ENCODE results near the gene ITPRIP.

The ITPRIP gene, protein sequence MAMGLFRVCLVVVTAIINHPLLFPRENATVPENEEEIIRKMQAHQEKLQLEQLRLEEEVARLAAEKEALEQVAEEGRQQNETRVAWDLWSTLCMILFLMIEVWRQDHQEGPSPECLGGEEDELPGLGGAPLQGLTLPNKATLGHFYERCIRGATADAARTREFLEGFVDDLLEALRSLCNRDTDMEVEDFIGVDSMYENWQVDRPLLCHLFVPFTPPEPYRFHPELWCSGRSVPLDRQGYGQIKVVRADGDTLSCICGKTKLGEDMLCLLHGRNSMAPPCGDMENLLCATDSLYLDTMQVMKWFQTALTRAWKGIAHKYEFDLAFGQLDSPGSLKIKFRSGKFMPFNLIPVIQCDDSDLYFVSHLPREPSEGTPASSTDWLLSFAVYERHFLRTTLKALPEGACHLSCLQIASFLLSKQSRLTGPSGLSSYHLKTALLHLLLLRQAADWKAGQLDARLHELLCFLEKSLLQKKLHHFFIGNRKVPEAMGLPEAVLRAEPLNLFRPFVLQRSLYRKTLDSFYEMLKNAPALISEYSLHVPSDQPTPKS

DNA sequence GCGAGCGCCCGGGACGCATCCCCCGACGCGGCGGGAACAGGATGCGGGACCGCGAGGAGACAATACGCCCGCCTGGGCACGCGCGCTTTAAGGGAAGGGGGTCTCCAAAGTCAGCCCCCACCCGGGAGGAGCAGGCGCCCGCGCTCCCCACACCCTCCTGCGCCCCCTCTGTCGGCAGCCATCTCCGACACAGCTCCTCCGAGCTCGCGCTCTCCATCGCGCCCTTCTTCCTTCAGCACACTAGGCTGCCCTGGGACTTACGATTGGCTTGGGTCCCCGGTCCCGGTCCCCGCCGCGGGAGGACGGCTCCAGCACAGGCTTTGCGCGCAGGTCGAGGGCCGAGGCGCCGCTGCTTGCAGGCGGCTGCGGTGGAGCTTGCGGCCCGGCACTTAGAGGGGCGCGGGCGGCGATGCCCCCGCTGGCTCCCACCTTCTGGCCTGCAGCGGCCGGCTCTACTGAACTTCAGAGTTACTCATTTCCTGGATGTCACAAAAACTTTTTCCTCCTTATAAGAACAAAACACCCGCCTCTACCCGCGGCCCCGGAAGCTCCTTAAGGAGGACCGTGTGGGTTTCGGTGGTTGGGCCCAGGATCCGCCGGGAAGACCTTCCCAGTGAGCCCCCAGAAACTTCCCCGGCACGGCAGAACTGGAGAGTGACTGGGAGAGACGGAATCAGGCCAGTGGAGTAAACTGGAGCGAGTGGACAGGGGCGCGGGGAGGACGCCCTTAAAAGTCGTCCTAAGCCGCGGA lies at the start of gene ITPRIP:
Gene ITPRIP (minus strand): TSS at position 481 of the 751 bp plus-strand sequence. CDS start 22,414 bp downstream, outside the sequence.
- FAIRE-seq = no peak

DNA sequence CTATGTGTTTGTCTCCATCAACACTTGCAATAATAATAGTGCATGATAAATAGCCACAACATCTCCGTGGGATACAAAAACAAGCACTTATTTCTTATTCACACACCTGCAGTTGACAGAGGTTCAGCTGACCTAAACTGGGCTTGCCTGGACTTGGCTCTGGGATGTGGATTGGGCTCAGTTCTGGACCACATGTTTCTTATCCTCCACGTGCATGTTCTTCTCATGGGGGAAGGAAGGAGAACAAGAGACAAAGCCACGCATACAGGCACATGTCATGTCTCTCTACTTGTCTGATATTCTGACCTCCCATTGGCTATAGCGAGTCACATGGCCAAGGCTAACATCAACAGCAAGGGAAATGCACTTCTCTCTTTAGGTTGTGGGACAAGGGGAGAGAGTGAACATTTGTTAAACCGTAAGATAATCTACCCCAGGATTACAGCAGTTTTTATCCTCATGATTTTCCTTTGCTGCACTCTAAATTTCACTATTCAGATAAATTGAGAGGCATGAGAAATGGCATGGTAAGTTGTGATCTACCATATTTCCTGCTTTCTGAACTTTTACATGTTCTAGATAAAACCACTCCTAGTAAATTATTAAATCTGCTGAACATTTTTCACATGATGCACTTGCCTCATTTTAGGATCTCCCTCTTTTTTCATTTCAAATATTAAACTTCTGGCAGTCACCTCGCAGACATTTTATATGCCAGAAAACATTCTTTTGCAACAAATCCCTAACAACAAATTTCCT lies 49.0 kb upstream of the ITPRIP start:
- no peak for FAIRE-seq

DNA sequence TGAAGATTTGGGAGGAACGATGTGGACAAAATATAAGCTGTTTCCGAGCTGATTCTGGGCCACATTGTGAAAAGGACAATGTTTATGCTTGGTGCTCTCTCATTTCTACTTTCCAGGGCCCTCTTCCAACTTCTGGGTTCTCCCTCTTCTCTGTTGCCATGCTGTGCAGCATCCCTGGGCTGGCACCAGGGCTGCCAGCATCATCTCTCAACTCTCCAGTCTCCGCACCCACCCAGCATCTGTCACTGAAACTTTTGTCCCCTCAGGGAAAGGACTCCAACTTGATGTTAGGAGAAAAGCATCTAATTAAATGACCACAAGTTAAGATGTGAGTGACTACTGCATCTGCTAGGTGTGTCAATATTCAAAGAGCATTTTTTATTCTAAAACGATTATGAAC lies 42.1 kb upstream of the ITPRIP start:
- FAIRE-seq = no peak

DNA sequence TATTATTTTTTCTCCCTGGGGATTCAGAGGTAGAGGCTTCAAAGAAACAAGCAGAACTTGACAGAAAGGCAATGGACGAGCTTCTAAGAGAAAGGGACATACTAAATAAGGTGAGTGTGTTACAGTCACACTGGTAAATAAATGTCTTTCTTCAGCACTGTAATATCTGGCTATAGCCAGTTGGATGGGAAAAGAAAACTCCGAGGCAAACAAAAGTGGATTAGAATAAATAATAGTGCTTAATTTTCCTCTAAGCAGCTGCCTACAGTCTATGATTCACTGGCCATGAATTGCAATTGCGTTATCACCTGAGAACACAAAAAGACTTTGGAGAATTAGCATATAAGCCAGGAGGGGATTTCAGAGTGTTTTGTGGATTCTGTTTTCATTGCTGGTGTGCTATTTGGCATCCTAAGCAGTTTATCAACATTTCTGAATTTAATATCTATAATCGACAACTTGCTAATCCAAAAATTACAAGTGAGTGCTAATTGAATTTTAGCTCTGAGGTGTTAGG lies 38.6 kb upstream of the ITPRIP start:
- no peak for FAIRE-seq

DNA sequence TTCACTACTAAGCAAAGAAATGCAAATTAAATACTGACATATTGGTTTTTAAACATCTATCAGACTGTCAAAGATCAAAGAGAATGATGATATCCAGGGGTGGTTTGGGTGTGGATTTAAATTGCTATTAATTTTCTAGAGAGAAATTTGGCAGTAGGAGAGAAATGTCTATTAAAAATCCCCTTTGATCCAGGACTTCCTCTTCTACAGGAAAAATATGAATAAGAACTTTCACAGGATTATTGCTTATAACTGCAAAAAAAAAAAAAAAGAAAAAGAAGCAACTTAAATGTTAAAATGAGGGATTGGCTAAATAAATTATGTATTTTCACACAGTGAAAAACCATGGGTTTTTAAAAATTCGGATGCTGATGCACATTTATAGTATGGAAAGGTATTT lies 36.3 kb upstream of the ITPRIP start:
- no peak for FAIRE-seq

DNA sequence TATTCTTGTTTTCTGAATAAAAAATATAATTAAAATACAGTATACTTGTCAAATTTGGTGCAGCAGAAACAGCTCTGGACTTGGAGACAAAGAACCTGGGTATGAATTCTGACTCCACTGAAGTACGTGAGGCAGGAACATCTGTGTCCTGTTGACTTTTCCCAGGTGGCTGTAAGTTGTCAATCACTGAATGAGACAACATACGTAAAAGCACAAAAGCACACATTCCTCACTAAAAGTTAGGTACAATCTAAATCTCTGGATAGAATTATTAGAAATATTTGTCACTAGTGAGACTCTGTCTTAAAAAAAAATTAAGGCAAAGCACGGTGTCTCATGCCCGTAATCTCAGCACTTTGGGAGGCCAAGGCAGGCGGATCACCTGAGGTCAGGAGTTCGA lies 33.5 kb upstream of the ITPRIP start:
- FAIRE-seq = no peak

DNA sequence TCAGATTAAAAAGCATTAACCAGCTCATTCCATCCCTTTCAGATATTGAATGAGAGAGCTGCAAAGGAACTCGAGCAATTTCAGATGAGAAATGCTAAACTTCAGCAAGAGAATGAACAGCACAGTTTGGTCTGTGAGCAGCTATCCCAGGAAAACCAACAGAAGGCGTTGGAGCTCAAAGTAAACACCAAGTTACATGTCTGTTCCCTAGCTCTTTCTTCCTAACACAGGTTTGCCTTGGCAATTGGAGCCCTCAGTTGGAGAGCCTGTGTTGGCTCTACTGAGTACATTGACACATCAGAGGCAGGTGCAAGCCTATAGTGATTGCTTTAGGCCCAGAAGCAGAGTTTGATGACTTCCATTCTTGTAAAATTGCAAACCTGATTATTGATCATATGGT lies 30.1 kb upstream of the ITPRIP start:
- no peak for FAIRE-seq

DNA sequence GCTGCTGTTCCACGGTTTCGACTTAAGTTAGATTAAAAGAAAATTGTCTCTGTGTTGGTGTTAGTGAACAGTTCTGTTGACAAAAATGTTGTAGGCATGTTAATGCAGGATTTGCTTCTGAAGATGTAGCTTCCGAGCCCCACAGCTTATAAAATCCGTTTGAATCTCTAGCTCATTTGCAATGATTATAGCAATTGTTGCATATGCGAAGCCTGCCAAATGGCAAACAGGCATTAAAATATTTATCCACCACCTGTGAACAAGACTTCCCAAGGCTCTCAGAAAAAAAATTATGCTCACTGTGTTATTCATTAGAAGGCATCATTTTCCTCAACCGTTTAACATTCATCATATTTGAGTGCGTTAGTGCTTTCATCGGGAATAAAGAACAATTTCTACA lies 29.6 kb upstream of the ITPRIP start:
- no peak for FAIRE-seq

DNA sequence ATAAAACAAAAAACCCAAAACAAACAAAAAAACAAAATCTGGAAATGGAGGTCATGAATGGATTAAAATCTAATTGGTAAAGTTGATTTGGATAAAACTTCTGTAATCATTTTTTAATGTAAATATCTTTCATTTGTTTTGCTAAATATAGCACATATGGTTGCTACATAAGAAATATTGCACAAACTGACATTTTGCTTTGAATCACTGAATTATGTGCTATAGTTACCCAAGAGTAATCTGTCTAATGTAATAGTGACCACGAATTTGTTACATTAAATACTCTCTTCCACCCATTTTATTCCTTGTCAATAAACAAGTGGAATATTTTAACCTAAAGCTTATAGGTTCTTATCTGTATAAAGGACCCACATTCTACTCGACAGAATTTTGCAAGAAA lies 21.5 kb upstream of the ITPRIP start:
- no peak for FAIRE-seq

DNA sequence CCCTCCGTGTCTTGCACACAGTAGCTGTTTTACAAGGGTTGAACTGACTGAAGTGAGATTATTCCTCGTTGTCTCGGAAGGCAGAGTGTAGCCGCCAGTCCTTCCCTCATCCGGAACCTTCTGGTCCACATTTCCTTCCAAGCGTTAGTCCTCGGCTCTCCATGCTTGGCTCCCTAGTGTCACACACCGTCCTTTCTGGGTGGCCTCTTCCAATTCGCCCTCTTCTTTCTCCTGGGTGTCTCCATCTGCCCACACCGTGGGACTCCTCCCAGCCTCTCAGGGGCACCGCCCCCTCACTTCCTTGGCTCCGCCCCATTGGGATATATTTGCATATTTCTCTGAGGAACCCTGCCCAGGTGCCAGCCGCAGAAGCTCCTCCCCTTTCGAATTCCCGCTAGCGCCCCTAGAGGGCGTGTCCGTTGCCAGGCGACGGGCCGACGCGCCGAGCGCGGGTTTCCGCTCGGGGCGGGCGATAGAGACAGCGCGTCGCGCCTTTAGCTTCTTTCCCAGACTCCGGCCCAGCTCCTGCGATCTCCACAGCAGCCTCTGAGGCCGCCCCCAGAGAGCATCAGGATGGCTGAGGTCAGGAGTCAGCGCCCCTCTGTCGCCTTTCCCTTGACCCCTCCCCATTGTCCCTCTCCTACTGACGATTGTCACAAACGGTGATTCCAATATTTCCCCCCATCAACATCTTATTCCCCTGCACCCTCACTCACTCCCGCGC lies 15.2 kb upstream of the ITPRIP start, which contains the start of gene CFAP58:
Gene CFAP58 (plus strand): TSS at position 509 of the 724 bp plus-strand sequence. CDS start 65 bp downstream, at position 574.
- FAIRE-seq = no peak

DNA sequence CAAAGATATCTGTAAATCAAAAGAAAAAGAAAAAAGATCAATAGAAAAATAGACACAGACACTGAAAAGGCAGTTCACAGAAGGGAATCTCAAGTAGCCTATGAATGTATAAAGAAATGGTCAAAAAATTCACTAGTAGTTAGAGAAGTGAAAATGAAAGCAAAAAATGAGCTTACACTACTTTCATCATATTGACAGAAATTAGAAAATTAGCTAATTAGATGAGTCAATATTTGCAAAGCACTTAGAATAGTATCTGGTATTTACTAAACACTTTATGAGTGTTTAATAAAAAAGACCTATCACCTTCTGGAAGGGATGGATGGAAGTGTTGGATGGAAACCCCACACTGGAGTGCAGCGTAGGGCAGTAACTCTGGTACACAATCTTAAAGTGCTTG lies 13.7 kb upstream of the ITPRIP start:
- no peak for FAIRE-seq

DNA sequence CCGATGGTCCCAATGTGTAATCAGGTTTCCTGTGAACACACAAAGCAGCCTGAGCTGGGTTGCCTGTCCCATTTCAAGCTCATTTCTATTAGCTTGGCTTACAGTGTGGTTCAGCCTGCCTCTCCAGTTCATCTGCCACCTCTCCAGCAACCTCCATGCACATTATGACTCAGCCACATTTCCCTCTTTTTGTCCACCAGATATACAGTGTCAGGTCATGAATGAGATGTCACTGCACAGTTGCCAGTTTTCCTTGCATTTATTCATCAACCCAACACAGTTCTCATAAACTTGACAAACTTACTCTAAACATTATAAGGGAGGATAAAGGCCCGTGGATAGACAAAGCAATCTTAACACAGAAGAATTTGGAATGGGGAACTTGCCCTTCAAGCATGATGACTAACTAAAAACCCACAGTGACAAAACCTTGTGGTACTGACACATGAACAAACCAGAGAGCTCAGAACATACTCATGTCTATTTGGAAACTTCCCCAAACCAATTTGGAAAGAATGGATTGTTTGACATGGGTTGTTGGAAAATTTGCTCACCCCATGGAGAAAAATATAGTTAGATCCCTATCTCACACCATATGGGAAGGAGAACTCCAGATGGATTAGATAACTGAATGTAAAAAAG lies 12.9 kb upstream of the ITPRIP start:
- no peak for FAIRE-seq

DNA sequence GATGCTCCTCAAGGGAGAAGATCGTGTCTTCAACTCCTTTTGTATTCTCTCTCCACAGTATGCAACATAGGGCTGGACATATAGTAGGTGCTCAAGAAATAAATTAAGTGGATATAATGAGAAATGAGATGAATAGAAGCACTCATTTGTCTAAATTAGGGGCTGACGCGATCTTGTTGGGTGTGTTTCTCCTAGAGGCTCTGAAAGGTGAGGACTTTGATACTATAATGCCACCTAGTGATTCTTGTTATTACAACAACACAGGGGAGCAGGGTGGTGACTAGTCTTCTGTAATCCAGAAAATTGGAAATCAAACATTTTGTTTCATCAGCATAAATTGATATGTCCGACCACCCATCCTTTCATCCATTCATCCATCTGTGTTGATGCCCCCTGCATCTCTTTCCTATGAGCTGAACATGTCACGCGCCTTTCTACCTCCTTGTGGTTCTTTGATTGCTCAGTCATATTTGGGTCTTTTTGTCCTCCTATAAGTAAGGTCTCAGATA lies 11.9 kb upstream of the ITPRIP start:
- peak; percentile 57 for FAIRE-seq

DNA sequence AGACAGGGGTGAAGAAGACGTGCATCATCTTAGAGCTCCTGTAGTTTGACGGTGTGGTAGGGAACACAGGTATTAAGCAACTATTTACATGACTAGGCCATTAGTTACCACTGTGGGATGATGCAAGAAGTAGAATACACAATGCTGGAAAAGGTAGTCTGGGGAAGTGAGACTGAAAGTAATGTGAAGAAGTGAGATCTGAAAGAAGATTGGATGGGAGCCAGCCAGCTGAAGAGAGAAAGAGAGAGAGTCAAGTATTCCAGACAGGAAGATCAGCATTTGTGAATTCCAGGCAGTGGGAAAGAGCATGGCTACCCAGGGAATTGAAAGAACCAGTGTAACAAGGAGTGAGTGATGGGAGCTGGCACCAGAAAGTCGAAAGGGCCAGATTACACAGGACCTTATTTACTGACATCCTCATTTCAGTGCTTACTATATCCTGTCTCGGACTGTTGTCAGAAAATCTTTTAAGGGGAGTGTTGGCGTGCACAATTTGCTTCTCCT lies 11.4 kb upstream of the ITPRIP start:
- FAIRE-seq = no peak

DNA sequence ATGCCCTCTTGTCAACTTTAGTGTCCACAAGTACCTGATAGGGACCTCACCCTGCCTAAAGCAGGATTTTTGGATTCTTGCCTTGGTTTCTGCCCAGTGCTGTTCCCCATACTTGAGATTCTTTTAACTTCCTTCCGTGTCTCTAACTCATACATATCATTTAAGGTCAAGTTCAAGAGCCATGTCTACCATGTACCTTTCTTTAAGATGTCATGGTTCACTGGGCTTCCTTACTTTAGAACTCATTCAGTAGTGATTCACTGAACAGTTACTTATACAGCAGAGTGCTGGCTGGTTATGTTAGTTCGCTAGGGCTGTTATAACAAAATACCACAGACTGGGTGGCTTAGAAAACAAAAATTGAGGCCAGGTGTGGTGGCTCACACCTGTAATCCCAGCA lies 10.3 kb upstream of the ITPRIP start:
- no peak for FAIRE-seq

DNA sequence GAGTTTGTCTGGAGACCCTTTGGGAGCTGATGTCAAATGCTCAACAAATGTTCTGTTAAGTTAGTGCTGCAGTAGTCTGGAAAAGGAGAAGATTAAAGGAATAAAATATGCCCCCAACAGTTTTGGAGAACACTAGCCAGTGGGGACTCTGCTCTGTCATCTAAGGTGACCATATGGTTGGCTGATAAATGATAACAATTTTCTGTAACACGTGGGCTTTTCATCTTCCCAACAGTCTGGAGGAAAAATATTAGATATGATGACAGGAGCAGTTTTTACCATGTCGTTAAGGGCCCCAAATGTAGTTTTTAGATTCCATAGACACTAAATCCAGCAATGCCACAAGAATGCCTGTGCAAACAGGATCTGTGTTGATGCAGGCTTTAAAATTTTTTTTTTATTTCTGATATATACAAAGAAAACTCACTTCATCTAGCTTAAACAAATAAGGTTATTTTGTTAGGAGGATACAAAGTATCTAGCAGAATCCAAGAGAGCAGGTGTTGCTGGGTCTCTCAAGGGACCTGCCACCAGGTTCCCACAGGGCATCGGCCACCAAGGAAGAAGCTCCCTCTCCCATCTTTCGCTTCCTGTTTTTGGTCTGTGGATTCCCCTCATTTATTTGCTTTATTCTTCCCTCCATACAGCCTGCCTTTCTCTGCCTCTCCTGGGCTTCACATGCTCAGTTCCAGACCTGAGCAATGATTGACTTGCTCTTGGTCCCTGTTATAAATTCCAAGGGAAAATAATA lies 9.2 kb upstream of the ITPRIP start:
- no peak for FAIRE-seq

DNA sequence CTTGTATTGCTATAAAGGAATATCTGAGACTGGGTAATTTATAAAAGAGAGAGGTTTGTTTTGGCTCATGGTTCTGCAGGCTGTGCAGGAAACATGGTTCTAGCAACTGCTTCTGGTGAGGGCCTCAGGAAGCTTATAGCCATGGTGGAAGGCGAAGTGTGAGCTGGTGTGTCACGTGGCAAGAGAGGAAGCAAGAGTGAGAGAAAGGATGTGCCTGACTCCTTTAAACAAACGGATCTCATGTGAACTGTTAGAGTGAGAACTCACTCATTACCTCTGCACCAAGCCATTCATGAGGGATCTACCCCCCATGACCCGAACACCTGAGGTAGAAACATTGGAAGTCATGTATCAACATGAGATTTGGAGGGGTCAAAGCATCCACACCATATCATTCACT lies 7.7 kb upstream of the ITPRIP start:
- FAIRE-seq = no peak

DNA sequence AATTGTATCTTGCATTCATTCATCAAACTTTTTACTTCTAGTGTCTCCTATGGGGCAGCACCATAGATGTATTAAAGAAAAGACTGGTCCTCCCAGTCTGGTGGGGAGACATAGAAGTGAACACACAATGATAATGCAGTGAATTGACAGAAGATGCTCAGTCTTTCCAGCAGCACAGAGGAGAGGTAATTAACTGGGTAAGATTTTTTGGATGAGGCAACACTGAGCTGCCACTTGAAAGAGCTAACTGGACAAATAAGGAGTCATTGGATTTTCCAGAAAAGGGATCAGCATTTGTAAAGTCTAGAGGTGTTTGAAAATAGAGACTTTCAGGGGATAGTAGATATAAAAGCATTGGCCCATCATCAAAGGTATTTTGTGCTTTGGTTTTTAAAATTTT lies 7.2 kb upstream of the ITPRIP start:
- FAIRE-seq = no peak

DNA sequence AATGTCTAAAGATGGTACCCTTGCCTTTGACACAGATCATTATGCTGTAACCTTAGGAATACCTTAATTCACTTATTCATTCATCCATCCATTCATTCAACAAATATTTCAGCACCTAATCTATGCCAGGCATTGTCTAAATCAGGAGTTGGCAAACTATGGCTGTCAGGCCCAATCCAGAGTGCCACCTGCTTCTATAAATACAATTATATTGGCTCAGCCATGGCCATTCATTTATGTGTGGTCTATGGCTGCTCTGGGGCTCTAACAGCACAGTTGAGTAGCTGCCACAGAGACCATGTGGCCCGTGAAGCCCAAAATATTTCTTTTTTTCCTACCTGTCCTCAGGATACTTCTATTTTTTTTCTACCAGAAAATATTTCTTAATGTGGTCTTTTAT lies 6.0 kb upstream of the ITPRIP start:
- no peak for FAIRE-seq

DNA sequence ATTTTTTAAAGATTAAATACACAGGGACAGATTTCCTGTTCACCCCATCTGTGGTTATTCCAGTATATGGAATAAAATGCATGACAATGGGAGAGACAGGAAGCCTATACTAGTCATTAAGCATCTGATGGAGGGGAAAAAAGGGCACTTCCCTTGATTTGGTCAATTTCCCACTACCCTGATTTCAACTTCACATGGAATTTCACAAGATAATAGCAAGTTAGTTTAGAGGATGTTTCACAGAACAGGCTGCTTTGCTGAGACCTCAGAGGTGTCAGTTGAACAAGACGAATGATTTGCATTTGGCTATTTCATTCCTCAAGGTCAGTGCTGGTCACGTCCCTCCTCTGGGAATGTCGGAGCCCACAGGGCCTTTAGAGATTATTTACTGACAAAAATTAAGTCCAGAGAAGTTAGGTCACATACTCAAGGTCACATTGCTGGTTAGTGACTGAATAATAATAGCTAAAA lies 4.7 kb upstream of the ITPRIP start:
- no peak for FAIRE-seq

All from A204.1 (cell line).